ENCODE data around the gene INMT.

DNA sequence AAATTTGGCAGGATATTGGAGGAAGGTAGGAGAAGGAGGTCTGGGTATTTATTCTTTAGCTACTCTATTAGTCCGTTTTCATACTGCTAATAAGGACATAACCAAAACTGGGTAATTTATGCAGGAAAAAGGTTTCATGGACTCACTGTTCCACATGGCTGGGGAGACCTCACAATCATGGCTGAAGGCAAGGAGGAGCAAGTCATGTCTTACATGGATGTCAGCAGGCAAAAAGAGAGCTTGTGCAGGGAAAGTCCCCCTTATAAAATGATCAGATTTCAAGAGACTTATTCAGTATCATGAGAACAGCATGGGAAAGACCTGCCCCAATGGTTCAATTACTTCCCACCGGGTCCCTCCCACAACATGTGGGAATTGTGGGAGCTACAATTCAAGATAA lies 1.9 kb upstream of the INMT start:
- TF ChIP-seq POLR2A (IDR thresholded peaks at IDR 0.05; ENCODE audit: low read depth): no peak
- TF ChIP-seq, protein P1, sequence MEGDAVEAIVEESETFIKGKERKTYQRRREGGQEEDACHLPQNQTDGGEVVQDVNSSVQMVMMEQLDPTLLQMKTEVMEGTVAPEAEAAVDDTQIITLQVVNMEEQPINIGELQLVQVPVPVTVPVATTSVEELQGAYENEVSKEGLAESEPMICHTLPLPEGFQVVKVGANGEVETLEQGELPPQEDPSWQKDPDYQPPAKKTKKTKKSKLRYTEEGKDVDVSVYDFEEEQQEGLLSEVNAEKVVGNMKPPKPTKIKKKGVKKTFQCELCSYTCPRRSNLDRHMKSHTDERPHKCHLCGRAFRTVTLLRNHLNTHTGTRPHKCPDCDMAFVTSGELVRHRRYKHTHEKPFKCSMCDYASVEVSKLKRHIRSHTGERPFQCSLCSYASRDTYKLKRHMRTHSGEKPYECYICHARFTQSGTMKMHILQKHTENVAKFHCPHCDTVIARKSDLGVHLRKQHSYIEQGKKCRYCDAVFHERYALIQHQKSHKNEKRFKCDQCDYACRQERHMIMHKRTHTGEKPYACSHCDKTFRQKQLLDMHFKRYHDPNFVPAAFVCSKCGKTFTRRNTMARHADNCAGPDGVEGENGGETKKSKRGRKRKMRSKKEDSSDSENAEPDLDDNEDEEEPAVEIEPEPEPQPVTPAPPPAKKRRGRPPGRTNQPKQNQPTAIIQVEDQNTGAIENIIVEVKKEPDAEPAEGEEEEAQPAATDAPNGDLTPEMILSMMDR (IDR thresholded peaks at IDR 0.05): no peak
